Activated CD4-positive, alpha-beta T cell treated with anti-CD3 and anti-CD28 coated beads, Interleukin-2, amount 50 U/mL, for 48 hours (primary cell): Measurements from ENCODE around the gene STAP2.
"Not testable (repeated sequence)": the region's sequence is repeated elsewhere in the genome, so short reads cannot be mapped to it uniquely, and the experiment has no call there.

Experiments
- DNase-seq, 2 experiments: peaks; one replicate each; pipeline ENCODE4 v3.0.0-alpha.2; 2020

Gene STAP2

DNA sequence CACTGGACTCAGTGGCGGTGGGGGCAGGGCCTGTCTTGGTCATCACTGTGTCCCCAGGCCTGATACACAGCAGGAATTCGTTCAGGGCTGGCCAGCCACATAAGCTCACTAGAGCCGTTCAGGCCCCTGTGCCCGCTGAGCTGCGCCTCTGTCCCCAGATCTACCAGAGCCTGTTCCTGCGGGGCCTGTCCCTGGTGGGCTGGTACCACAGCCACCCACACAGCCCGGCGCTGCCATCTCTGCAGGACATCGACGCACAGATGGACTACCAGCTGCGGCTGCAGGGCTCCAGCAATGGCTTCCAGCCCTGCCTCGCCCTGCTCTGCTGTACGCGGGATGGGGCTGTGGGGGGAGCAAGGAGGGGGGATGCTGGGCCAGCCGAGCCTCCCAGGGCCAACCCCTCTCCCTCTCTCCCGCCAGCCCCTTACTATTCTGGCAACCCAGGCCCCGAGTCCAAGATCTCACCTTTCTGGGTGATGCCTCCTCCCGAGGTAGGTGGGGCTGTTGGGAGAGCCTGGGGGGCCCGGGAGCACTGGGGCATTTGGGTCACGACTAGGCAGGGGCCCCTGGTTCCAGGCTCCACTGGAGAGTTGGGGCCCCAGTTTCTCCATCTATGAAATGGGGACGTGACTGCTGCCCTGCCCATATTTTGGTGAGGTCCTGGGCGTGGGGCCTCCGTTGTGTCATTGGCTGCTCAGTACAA, 18.6 kb upstream of the STAP2 start:
- DNase-seq = no peak

DNA sequence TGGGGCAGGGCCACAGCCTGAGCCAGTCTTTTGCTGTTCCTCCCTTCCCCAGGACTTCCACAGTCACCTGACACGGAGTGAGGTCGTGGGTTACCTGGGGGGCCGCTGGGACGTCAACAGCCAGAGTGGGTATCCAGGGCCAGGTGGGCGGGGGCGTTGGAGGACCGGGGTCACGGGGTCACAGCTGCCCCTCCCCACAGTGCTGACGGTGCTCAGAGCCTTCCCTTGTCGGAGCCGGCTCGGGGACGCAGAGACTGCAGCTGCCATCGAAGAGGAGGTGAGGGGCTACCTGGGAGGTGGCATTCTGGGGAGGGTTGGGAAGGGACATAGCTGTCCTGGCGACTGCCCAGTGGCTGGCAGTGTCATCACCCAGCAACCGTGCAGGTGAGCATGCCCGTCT, 16.3 kb upstream of the STAP2 start:
- no peak for DNase-seq

DNA sequence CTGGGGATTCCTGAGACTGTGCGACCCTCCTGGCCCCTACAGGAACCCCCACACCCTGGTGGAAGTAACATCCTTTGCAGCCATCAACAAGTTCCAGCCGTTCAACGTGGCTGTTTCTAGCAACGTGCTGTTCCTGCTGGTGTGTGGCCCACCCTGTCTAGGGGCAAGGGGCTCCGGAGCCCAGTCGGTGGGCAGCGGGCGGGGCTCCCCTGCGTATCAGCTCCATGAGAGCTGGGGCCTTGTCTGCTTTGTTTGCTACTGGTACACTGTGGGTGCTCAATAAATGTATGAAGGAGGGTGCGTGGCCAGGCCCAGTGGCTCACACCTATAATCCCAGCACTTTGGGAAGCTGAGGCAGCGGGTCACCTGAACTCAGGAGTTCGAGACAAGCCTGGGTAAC, 15.7 kb upstream of the STAP2 start:
- DNase-seq = no peak

DNA sequence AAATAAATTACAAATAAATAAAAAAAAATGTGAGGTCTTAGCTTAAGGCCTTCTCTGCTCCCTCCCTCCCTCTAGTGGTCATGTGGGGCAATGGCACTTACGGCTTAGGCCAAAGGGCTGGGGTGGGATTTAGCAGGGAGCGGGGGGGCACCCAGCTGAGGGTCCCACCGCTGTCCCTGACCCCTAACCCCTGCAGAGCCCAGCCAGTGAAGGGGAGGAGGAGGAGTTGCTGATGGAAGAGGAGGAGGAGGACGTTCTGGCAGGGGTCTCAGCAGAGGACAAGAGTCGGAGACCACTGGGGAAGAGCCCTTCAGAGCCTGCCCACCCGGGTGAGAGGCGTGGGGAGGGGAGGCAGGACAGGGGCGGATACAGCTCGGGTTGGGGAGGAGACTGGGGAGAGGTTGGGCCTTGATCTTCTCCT, 14.1 kb upstream of the STAP2 start:
- peak; percentile 66 to 71 for DNase-seq

DNA sequence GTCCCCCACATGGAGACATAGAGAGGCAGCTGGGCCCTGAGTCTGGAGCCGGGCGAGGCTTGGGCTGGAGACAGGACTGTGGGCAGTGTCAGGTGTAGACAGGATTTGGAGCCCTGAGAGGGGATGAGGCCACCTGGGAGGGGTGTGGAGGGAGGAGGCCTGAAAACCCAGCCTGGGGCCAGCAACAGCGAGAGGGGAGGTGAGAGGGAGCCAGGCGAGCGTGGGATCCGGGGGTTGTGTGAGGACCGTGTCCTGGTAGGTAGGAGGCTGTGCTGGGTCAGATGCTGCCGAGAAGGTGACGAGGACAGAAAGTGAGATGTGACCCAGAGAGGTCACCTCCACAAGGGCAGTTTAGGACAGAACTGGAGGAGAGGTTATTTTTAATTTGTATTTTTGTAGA, 12.1 kb upstream of the STAP2 start:
- no peak for DNase-seq

- no peak for DNase-seq
Measured at GRCh38 chr19:4350111-4350510, 11.5 kb upstream of the STAP2 start.

DNA sequence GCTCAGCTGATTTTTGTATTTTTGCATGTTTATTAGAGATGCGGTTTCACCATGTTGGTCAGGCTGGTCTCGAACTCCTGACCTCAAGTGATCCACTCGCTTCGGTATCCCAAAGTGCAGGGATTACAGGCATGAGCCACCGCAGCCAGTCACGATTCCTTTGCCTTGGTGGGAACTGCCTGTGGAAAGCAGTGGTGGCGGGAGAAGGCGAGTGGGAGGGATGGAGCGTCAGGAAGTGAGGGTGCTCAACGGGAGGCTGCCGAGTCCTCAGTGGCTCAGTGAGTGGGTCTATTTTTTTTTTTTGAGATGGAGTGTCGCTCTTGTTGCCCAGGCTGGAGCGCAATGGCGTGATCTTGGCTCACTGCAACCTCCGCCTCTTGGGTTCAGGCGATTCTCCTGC, 10.6 kb upstream of the STAP2 start:
- DNase-seq = not testable (repeated sequence)

- no peak for DNase-seq
Measured at GRCh38 chr19:4347521-4347920, 8.9 kb upstream of the STAP2 start.

- DNase-seq = no peak
Measured at GRCh38 chr19:4346020-4346383, 7.4 kb upstream of the STAP2 start.

GRCh38 chr19:4345342-4346019, 6.9 kb upstream of the STAP2 start:
- no peak for DNase-seq

GRCh38 chr19:4343370-4344307, 5.0 kb upstream of the STAP2 start, which contains the start of gene MPND:
Gene MPND, plus strand, starts transcription at chr19:4343562. Its CDS starts 32 bp downstream, at chr19:4343594.
- DNase-seq = peak; percentile 94 to 95

- DNase-seq = peak; percentile 90 to 94
Measured at GRCh38 chr19:4342615-4343369, 4.2 kb upstream of the STAP2 start.

- no peak for DNase-seq
Measured at GRCh38 chr19:4342314-4342614, 3.6 kb upstream of the STAP2 start.

- no peak for DNase-seq
Measured at GRCh38 chr19:4337906-4338440, 654 bp downstream of the STAP2 start.

GRCh38 chr19:4334929-4335570, 3.6 kb downstream of the STAP2 start:
- DNase-seq = no peak

GRCh38 chr19:4329858-4330257, 8.8 kb downstream of the STAP2 start:
- DNase-seq = no peak

- peak; percentile 45 to 50 for DNase-seq
Measured at GRCh38 chr19:4328991-4329681, 9.5 kb downstream of the STAP2 start.

- DNase-seq = peak; percentile 91 to 92
Measured at GRCh38 chr19:4328243-4328990, 10.2 kb downstream of the STAP2 start.

- no peak for DNase-seq
Measured at GRCh38 chr19:4327877-4328242, 10.8 kb downstream of the STAP2 start.

- peak; percentile 78 to 82 for DNase-seq
Measured at GRCh38 chr19:4327252-4327876, 11.3 kb downstream of the STAP2 start.
